SIG-M5 (cell line): Measurements from ENCODE around the gene CCDC33.
A peak's percentile ranks its signal among the peaks of the same experiment; 100 is the strongest.

Experiments used
- DNase-seq: peaks from one replicate; lab custom pipeline; 2025; lab: John Stamatoyannopoulos, UW

The CCDC33 gene

GRCh38 chr15:74364936-74365597 is 128.9 kb downstream of the CCDC33 start:
- no peak for DNase-seq

GRCh38 chr15:74365598-74366445 is 129.7 kb downstream of the CCDC33 start:
- DNase-seq, result no peak

GRCh38 chr15:74367296-74367854 is 131.2 kb downstream of the CCDC33 start, which contains the start of gene CYP11A1:
Gene CYP11A1 (minus strand): TSS chr15:74367646. CDS start chr15:74367585, 61 bp downstream.
- no peak for DNase-seq

GRCh38 chr15:74368121-74368520 is 132.0 kb downstream of the CCDC33 start:
- DNase-seq, result no peak

- DNase-seq, result no peak
These were observed 133.1 kb downstream of the CCDC33 start for GRCh38 chr15:74369084-74369745.

GRCh38 chr15:74369756-74370155 is 133.6 kb downstream of the CCDC33 start:
- no peak for DNase-seq

- DNase-seq, result no peak
These were observed 134.3 kb downstream of the CCDC33 start for GRCh38 chr15:74370471-74370870.

GRCh38 chr15:74373056-74373650 is 137.0 kb downstream of the CCDC33 start:
- DNase-seq, result no peak

- peak; percentile 15 for DNase-seq
These were observed 137.9 kb downstream of the CCDC33 start for GRCh38 chr15:74373731-74374647.

GRCh38 chr15:74374648-74375302 is 138.6 kb downstream of the CCDC33 start:
- no peak for DNase-seq

- DNase-seq, result no peak
These were observed 139.2 kb downstream of the CCDC33 start for GRCh38 chr15:74375303-74375693.

GRCh38 chr15:74376226-74376625 is 140.1 kb downstream of the CCDC33 start:
- no peak for DNase-seq

GRCh38 chr15:74376825-74377581 is 140.9 kb downstream of the CCDC33 start:
- DNase-seq, result no peak

GRCh38 chr15:74377831-74378766 is 142.0 kb downstream of the CCDC33 start:
- DNase-seq, result no peak

GRCh38 chr15:74378848-74379247 is 142.7 kb downstream of the CCDC33 start:
- no peak for DNase-seq

- no peak for DNase-seq
These were observed 144.4 kb downstream of the CCDC33 start for GRCh38 chr15:74380361-74381189.

GRCh38 chr15:74381190-74381453 is 145.0 kb downstream of the CCDC33 start:
- DNase-seq, result no peak

- DNase-seq, result no peak
These were observed 145.4 kb downstream of the CCDC33 start for GRCh38 chr15:74381481-74381880.
